ENCODE data around the gene SETDB2. TPM values are rescaled to one million over a fixed set of nuclear protein-coding genes. Genes with fewer than 3 reads are reported as not detected.

The SETDB2 gene
- total and polyA plus RNA-seq, 10 of the 15 experiments (the other 5 are each of a cell fraction or from before 2014, with no cell fraction given), result 1.2 to 10.0 (median 7.4) TPM

- TF ChIP-seq, protein P1, sequence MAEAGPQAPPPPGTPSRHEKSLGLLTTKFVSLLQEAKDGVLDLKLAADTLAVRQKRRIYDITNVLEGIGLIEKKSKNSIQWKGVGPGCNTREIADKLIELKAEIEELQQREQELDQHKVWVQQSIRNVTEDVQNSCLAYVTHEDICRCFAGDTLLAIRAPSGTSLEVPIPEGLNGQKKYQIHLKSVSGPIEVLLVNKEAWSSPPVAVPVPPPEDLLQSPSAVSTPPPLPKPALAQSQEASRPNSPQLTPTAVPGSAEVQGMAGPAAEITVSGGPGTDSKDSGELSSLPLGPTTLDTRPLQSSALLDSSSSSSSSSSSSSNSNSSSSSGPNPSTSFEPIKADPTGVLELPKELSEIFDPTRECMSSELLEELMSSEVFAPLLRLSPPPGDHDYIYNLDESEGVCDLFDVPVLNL (IDR thresholded peaks at IDR 0.05; ENCODE audit: low read depth, low read length), result peak; percentile 47; the same call in 1 of the 2 replicates
- TF ChIP-seq EZH2 (IDR thresholded peaks at IDR 0.05; ENCODE audit: borderline replicate concordance, control insufficient read depth, low read depth, low read length) (no peak), SIX5 (IDR thresholded peaks at IDR 0.05; ENCODE audit: low read depth, low read length, severe bottlenecking) (peak; percentile 82), CBFB (IDR thresholded peaks at IDR 0.05; ENCODE audit: low read depth) (0 out of 2 replicates have a peak, but pooled peaks have one; percentile 51), NRF1 (conservative IDR thresholded peaks at IDR 0.05; ENCODE audit: low read depth, low read length) (no peak; the same call in 1 of the 2 replicates), ZNF384 (IDR thresholded peaks at IDR 0.05; ENCODE audit: borderline replicate concordance, low read depth, low read length) (no peak), FOS (IDR thresholded peaks at IDR 0.05; ENCODE audit: borderline replicate concordance, extremely low read depth, insufficient read length) (no peak), SUZ12 (IDR thresholded peaks at IDR 0.05; ENCODE audit: unreplicated experiment) (no peak), ZNF24 (IDR thresholded peaks at IDR 0.05) (peak; percentile 79; the same call in 1 of the 2 replicates), KDM1A (IDR thresholded peaks at IDR 0.05; ENCODE audit: borderline replicate concordance) (no peak), SMAD1 (IDR thresholded peaks at IDR 0.05; ENCODE audit: low read depth, partially characterized antibody) (no peak), BRCA1 (IDR thresholded peaks at IDR 0.05; ENCODE audit: low read depth, low read length) (peak; percentile 74), ZSCAN29 (IDR thresholded peaks at IDR 0.05) (no peak), NR2C1 (IDR thresholded peaks at IDR 0.05) (peak; percentile 95), ZNF622 (IDR thresholded peaks at IDR 0.05) (no peak), SREBF2 (IDR thresholded peaks at IDR 0.05; ENCODE audit: low read length) (no peak), POU2F2 (IDR thresholded peaks at IDR 0.05; ENCODE audit: borderline replicate concordance, low read depth, low read length) (peak; percentile 5; the same call in 1 of the 3 replicates), RAD21 (IDR thresholded peaks at IDR 0.05; ENCODE audit: insufficient read depth, low read depth, low read length) (no peak), YBX1 (IDR thresholded peaks at IDR 0.05) (no peak), GATAD2B (conservative IDR thresholded peaks at IDR 0.05; ENCODE audit: low read depth) (peak; percentile 62; the same call in 1 of the 2 replicates), IRF4 (IDR thresholded peaks at IDR 0.05; ENCODE audit: low read depth, low read length) (no peak), TCF3 (IDR thresholded peaks at IDR 0.05; ENCODE audit: borderline replicate concordance, insufficient read depth, low read depth, low read length) (peak; percentile 77; the same call in 1 of the 2 replicates), ZNF217 (IDR thresholded peaks at IDR 0.05) (no peak), TAF1 (IDR thresholded peaks at IDR 0.05; ENCODE audit: borderline replicate concordance, low read depth, low read length) (peak; percentile 51), NR2F1 (conservative IDR thresholded peaks at IDR 0.05) (peak; percentile 10; the same call in 1 of the 2 replicates), TBL1XR1 (IDR thresholded peaks at IDR 0.05; ENCODE audit: low read depth, low read length) (peak; percentile 37; the same call in 1 of the 2 replicates)
- TF ChIP-seq, protein P2, sequence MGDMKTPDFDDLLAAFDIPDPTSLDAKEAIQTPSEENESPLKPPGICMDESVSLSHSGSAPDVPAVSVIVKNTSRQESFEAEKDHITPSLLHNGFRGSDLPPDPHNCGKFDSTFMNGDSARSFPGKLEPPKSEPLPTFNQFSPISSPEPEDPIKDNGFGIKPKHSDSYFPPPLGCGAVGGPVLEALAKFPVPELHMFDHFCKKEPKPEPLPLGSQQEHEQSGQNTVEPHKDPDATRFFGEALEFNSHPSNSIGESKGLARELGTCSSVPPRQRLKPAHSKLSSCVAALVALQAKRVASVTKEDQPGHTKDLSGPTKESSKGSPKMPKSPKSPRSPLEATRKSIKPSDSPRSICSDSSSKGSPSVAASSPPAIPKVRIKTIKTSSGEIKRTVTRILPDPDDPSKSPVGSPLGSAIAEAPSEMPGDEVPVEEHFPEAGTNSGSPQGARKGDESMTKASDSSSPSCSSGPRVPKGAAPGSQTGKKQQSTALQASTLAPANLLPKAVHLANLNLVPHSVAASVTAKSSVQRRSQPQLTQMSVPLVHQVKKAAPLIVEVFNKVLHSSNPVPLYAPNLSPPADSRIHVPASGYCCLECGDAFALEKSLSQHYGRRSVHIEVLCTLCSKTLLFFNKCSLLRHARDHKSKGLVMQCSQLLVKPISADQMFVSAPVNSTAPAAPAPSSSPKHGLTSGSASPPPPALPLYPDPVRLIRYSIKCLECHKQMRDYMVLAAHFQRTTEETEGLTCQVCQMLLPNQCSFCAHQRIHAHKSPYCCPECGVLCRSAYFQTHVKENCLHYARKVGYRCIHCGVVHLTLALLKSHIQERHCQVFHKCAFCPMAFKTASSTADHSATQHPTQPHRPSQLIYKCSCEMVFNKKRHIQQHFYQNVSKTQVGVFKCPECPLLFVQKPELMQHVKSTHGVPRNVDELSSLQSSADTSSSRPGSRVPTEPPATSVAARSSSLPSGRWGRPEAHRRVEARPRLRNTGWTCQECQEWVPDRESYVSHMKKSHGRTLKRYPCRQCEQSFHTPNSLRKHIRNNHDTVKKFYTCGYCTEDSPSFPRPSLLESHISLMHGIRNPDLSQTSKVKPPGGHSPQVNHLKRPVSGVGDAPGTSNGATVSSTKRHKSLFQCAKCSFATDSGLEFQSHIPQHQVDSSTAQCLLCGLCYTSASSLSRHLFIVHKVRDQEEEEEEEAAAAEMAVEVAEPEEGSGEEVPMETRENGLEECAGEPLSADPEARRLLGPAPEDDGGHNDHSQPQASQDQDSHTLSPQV (IDR thresholded peaks at IDR 0.05), result peak; percentile 100
These were observed at the start of gene SETDB2, which contains the start of gene CAB39L (continued) for GRCh38 chr13:49443704-49444523.

Data from GM12878 (cell line).